Eye (tissue), 1 donor: Measurements from ENCODE around the gene EPC1.
"Not testable (repeated sequence)": the region's sequence is repeated elsewhere in the genome, so short reads cannot be mapped to it uniquely, and the experiment has no call there.

ENCODE experiments used
- DNase-seq: peaks from one replicate; pipeline ENCODE4 v3.0.0-alpha.2; 2015

EPC1 gene

DNA sequence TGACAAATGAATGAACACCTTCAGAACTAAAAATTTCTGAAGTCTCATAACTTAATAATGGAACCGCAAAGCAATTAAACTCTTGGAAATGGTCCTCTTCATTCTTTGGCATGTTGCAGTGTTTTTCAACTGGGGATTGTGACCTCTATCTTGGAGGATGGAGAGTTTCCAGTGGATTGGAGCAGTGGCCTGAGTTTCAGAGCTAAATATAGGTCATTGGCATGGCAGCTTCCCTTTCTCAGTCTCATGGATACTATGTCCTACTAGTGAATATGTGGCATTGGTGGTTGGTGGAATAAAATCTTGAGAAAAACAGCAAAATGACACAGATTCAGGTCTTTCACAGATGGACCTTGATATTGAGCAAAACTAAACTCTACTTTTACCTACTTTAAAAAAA lies 24.1 kb upstream of the EPC1 start:
- DNase-seq, result no peak

DNA sequence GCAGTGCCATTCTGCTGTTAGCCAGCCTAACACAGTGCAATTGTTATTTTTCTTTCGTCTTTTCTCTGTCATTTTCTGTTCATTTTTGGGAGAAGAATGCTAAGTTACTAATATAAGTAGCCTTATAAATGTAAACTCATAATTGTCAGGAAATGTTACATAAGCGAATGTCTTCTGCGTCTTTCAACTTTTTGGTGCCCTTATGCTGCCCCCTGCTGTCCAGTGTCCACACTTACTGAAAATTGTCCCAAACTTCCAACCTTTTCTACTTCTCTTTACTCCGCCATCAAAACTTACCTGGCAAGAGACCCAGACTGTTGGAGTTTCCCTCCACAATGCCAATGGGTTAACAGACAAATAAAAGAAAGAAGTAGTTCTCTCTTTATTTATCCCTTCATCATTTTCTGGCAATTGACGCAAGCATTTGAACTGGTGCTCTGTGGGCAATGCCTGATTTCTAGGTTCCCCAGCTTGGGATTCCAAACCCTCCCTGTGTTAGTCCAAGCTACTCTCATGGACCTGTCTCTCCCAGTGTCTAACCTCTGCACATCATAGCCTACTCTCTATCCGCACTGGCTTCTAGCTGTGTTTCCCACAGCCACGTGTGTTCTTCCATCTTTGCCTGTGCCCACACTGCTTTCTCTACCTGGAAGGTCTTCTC lies 21.0 kb upstream of the EPC1 start:
- peak; percentile 85 for DNase-seq

DNA sequence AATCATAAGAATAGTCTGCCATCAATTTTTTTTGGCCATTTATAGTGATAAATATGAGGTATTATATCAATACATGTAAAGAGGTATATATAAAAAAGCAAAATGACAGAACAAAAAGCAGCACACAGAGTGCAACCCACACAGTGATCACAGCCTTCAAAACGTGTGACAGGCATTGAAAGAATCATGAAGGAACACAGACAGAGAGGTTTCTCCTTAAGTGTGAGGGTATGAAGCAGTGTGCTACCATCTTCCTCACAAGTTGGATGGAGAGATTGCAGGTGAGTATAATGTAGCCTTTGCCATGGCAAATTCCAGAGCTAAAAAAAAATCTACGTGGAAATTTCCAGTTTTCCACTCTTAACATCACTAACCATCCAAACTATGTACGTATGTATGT lies 19.6 kb upstream of the EPC1 start:
- no peak for DNase-seq

DNA sequence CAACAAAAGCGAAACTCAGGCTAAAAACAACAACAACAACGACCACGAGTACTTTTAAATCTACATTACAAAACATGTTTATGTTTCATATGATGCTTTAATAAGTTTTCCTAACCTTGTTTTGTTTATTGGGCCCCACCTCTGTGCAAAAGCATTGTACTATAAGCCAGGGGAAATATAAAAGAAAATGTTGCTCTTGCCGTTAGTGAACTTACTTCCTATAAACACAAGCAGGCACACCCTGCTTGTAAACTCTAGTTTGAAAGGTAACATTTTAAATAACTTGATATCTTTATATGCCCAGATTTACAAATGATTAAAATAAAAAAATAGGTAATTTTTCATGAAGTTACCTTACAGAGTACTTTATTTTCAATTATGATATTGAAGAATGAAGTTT lies 19.2 kb upstream of the EPC1 start:
- DNase-seq, result no peak

DNA sequence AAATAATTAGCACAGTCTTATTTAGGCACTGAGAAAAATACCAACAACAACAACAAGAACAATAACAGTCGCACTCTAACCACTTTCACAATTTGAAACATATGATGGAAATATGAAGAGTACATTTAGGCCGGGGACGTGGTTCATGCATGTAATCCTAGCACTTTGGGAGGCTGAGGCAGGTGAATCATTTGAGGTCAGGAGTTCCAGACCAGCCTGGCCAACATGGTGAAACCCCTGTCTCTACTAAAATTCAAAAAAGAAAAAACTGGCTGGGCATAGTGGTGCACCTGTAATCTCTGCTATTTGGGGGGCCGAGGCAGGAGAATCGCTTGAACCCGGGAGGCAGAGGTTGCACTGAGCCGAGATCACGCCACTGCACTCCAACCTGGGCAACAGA lies 18.4 kb upstream of the EPC1 start:
- not testable (repeated sequence) for DNase-seq

DNA sequence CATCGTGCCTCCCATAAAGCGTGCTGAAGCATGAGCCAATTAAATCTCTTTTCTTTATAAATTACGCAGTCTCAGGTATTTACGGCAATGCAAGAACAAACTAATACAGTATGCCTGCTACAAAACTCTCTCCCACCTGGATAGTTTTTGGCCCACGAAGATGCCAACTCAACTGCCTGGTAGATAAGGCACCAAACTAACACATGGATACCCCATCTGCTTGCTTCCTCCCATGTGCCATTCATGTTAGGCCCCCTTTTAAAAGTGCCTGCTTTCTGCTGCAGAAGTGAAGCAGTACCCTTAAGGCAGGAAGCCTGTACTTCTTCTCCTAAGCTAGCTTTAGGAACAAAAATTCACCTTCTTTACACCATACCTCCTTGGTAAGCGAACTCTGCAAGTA lies 15.6 kb upstream of the EPC1 start:
- no peak for DNase-seq

DNA sequence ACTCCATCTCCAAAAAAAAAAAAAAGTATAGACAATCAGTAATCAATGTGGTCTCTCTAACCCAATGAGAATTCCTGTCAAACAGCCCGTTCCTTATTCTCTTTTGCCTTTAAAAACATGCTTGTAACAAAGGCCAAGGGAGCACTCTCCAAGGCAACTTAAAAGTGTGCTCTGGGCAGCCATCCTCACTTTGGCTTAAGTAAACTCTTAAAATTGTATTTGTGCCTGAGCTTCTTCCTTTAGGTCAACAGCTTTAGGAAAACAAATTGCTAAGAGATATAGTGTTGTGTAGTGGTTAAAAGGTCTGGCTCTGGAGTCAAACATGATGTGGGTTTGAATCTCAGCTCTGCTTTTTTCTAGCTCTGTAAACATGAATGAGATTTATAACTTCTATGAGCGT lies 13.9 kb upstream of the EPC1 start:
- no peak for DNase-seq

DNA sequence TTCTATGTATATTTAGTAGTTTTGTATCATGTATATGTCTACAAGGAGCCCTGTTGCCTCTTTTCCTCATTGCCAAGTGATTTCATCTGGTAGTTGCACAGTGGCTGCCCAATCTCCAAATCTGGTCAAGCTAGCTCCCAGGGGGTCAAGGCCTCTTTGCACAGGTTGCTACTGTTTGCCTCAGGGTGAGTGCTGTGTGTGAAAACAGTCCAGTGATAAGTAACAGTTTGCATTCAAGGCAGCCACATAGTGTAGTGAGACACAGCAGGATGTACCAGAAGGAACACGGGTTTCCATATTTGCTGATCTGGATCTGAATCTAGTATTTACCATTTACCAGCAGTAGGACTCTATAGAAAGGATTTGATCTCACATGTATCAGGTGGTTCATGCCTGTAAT lies 13.3 kb upstream of the EPC1 start:
- no peak for DNase-seq

DNA sequence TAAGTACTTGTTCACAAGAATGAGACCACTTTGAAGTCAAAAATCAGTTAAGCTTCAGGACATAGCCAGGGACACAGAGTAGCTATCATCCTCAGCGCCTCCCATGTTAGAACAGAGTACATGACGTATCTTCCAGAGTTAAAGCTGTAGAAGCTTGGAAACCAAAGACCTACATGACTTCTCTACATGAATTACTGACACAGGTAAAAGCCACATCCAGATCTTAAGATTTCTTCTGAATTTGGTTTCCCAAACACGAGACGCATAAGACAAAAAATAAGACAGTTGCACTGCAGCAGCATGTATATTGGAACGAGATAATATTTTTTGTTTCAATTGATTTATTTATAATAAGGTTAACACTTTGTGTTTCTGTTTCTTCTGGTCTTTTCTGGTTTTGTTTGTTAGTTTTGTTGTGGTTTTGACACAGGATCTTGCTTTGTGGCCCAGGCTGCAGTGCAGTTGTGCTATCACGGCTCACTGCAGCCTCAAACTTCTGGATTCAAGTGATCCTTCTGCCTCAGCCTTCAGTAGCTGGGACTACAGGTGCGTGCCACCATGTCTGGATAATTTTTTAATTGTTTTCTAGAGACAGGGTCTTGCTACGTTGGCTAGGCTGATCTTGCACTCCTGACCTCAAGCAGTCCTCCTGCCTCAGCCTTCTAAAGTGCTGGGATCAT lies 10.2 kb upstream of the EPC1 start:
- DNase-seq, result no peak

DNA sequence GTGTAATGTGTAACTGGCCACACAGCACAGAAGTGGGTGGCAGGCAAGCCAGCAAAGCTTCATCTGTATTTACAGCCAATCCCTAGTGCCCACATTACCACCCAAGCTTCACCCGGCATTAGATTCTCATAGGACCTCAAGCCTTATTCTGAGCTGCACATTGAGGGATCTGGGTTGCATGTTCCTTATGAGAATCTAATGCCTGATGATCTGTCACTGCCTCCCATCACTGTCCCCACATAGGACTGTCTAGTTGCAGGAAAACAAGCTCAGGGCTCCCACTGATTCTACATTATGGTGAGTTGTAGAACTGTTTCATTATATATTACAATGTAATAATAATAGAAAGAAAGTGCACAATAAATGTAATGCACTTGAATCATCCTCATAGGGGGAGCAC lies 7.7 kb upstream of the EPC1 start:
- DNase-seq, result not testable (repeated sequence)

DNA sequence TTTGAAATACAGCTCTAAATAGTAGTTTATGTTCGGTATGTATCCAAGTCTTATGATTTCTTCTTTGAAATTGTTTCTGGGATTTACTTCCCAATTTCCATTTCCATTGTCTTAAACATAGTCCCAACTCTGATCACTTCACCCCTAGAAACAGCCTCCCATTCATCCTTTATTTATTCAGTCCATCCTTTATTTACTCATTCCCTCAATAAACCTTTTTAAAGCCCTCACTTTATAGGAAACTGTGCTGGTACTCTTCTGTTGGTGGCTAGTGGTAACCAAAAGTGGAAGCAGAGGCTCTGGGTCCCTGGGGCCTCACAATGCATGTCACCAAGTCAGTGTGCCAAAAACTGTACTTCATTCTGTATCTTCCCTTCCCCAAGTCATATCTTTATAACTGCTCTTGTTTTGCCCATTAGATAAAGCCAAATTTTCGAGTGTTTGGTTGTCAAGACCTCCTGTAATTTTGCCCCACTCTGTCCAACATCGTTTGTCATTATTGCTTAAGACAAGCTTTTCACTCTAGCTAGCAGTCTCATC lies 3.9 kb upstream of the EPC1 start:
- DNase-seq, result no peak

DNA sequence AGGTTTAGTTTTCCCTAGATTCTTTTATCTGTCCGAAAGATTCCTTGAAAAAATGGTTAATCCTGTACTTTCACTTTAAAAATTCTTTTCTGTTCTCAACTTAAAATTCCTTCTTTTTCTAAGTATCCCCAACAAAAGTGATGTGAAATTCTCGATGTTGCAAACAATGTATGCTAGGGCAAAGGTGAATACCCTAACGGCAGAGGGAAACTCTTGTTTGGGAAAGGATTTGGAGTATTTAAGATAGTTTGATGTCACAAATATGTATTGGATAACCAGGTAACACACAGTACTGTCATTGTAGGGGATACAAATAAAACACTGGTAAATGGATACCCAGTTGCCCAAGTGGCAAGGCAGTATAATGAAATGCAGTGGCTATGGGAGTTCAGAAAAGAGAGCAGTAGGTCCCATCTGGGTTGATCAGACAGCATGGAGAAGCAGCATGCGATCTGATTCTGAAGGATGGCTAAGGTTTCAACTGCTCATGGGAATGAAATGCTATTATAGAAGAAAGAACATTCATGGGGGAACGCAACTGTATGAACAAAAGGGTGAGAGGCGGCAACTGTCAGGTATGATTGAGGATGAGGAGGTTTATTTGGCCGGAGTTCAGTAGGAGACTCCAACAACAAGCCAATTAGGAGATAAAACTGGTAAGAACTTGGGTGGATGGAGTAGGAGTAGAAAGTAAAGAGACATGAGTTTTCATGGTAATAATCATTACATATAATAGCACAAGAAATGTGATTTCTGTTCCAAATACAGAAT lies 3.2 kb upstream of the EPC1 start:
- no peak for DNase-seq

DNA sequence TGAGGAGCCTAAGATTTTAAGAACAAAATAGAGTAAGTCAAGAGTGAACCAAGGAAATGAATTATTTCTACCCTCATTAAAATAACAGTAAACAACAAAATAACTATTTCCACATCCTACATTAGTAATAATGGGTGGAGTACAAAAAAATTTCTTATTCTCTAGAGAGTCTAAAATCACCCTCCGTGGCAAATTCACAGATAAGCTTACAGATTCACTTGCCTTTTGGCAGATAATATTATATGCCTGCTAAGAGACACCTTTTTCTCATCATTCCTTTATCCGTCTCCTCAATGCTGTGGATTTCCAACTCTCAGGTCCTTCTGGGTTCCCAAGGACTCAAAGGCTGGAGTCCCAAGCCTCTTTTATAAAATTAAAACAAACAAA lies 2.2 kb upstream of the EPC1 start:
- DNase-seq, result no peak

DNA sequence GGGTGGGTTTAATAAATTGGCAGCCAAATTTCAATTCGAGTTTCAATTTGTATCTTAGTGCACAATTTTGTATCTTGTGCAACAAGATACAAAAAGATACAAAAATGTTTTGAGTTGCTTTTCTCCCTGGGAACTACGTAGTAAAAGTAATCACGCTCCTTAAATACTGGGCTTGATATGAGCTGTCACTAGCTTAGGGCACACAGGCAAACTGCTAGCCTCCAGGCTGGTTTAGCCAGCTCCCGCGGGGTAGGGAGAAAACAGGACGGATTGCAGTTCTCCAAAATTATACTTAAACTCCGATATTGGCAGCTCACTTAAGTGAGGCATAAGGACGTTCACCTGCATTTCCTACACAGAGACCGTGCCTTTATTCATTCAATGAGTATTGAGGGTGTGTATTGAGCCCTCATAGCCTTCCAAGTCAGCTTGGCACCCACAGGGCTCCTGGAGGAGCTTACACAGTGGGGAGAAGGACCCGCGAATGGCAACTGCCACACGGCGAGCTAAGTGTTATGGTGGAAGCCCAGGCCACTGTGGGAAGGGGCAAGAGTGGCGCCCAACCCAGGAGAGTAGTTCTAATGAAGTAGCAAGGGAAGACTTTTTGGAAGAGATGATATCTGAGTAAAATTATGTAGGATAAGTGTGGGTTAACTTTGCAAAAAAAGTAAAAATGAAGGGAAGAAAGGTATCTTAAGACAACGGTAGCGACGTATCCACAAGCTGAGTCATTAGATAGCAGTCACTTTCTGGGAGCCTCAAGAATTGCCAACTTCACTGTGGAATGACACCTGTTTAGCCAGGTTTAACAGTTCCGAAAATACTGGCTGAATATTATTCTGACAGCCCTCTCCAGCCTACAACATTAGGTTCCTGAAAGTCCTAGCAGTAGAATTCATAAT lies 1.6 kb upstream of the EPC1 start:
- no peak for DNase-seq

DNA sequence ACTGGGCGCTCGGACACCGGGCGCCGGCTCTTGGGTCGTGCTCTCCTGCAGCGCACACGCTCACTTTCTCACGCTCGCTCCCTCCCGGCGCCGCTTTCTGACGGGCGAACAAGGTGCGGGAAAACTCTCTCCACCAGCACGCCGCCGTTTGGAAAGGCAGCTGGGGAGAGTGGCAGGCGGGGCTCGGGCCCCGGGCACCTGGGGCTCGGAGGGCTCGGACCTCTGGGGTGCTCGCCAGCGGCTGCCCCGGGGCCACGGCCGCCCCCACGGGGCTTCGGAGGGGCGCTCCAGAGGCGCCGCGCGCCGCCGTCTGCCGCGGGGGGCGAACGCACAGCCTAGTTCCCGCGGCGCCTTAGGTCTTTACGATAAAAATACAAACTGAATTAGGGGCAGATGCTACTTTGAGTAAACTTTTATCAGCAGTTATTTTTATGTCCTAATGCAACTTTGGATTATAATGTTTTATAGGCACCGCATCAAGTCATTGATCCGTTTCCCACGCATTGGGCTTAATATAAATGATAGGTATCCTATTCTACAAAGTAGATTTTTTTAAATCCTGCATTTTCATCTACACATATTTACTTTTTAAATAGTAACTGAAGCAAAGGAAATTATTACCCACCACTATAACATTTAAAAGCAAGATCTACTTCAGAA lies 535 bp upstream of the EPC1 start:
- DNase-seq, result no peak

DNA sequence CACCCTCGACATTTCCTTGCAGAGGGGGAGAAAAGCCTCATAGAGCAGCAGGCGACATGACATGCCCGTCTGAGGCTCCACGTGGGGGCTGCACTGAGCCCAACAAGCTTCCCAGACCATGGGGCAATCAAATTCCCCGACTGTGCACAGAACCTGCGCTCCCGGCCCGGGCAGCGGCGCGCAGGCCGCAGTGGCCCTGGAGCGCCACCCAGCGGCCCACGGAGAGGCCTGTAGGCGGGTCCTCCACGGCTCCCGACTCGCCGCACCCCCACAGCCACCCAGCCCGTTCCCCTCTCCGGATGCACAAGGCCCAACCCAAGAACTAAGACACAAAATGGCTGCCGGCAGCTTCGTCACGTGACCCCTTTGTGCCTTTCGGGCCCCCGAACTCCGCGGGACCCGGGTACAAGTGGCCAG lies 816 bp downstream of the EPC1 start:
- DNase-seq, result peak; percentile 98

DNA sequence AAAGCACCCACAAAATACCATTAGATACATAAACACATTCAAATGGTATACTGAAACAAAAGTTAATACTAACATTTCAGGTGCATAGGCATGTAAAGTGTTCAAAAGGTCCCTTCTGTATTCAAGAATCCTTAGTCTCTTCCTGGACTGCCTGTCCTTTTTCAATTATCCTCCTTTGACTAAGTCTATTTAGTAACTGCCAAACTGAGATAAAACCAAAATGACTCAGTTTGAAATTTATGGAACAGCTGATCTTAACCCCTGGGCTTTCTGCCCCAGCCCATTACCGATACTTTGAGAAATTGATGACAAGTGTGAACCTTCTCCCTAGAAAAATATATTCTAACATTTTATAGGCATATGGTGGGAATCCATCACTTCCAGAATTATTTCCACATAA lies 5.4 kb downstream of the EPC1 start:
- DNase-seq, result no peak

DNA sequence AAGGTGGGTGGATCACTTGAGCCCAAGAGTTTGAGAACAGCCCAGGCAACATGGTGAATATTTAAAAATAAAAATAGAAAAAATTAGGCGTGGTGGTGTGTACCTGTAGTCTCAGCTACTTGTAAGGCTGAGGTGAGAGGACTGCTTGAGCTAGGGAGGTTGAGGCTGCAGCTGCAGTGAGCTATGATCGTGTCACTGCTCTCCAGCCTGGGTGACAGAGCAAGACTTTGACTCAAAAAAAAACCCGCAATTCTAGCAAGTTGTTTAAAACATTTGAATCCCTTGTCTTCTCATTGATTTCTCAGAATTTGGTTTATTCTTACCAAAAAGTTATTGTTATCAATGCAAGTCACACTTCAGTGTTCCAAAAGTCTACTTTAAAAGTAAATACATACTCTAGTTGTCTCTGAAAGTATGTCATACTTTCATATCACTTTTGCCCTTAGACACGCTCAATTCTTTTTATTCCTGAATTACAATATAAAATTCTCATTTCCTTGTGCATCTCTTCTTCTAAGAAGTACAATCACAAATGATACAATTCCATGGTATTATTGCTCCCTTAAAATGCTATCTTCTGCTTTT lies 6.3 kb downstream of the EPC1 start:
- no peak for DNase-seq

DNA sequence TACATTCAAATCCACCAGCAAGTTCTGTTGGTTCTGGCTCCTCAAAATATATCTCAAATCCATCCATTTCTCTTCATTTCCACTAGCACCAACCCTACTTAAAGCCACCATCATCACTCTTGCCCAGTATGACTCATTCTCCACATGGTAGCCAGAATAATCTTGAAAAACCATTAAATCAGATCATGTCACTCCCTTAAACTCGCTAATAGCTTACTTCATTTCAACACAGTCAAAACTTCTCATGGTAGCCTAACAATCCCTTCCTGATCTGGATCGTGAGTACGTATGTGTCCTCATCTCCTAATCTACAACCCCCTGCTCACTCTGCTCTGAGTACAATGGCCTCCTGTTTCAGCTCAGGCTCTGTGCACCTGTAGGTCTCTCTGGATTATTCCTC lies 8.7 kb downstream of the EPC1 start:
- no peak for DNase-seq

DNA sequence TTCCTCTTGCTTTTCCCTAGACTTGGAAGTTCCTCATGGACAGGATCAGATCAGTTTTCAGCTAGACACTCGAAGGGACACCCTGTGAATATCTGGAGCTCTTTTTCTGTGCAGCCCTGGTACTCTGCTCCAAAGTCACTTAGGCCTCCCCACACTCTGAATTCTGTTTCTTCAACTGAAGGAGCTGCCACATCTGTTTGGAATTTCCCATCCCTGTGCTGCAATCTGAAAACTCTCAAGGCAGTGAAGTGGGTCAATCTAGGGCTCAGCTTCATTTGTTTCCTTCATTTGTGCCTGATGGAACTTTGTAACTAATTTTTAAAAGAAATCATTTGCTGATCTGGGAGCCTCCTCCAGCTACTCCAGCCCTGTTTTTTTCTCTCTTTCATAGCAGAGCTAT lies 9.6 kb downstream of the EPC1 start:
- no peak for DNase-seq

DNA sequence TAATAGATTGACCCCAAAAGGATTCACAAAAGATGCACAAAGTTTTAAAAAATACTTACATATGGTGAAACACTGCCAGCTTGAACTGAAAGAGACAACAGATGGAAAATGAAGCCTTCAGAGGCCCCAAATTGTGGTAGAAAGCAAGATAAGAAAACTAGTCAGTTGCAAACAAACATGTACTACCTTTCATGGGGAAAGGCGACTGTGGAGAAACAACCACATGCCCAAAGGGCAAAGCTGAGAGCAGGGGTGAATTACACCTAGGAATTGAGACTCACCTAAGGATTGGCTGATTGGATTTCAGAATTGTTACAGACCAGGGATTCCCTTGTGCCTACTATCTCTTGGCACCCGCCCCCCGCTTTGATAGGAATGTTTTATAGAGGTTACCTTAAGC lies 13.1 kb downstream of the EPC1 start:
- DNase-seq, result no peak

DNA sequence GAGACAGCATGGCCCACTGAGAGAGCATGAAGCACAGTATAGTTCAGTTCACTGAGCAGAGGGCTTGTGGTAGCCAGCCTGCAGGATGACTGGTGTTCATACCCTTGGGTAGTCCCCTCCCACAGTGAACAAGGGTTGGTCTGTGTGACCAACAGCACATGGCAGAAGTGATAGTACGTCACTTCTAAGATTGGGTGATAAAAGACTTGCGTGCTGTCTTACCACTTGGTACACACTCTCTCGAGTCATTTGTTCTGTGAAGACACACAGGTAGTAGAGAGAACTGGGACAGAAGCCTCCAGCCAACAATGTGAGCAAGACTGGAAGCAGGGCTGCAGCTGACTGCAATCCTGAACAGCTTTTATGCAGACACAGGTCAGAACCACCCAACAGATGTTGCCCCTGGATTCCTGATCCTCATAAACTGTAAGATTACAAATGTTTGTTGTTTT lies 14.6 kb downstream of the EPC1 start:
- DNase-seq, result no peak
